Right ventricle myocardium superior (tissue), 1 donor: ENCODE data around the gene UBXN1. TPM values are rescaled to one million over a fixed set of nuclear protein-coding genes. Genes with fewer than 3 reads are reported as not detected.
"Not testable (repeated sequence)": the region's sequence is repeated elsewhere in the genome, so short reads cannot be mapped to it uniquely, and the experiment has no call there.

Experiments
- ATAC-seq: fragments of 200-7000 bp; cut with Tn5 transposase; one replicate; pipeline ENCODE4 v1.9.1; 2020; ENCODE audit warnings: mild to moderate bottlenecking; ENCODE audit not compliant: poor library complexity
- DNase-seq: peaks from one replicate; pipeline ENCODE4 v3.0.0-alpha.2; 2020
- intact Hi-C: fragments of 100-400 bp; cut with DNase I; formaldehyde crosslinking; loops from one replicate; pipeline ENCODE4 v1.11.2; 2022
- total RNA-seq: library from RNA; stranded (reverse); fragmentation: NEBNext Ultra II Directional; extraction: Animal tissue kit (Norgen Biotek cat#: 25700); gene quantifications from one replicate; pipeline ENCODE4 v1.2.1, GENCODE V29; 2021
- donor health status: DM: no; HTN: yes; CAD: no; lungs with severe emphysema.

The UBXN1 gene
- total RNA-seq, 1 donor from 2014 or later, result 82.2 TPM

- no peak for ATAC-seq
- no peak for DNase-seq
- intact Hi-C loops, result no loop called here
These were observed 31.1 kb upstream of the UBXN1 start for GRCh38 chr11:62710001-62710345.

GRCh38 chr11:62709247-62710000 lies 30.6 kb upstream of the UBXN1 start:
- DNase-seq, result peak; percentile 99
- peak; percentile 85 for ATAC-seq
- intact Hi-C loops, result no loop called here

GRCh38 chr11:62708793-62709192 lies 29.9 kb upstream of the UBXN1 start:
- DNase-seq (no peak), ATAC-seq (no peak)
- intact Hi-C loops, result no loop called here

GRCh38 chr11:62708392-62708791 lies 29.5 kb upstream of the UBXN1 start:
- ATAC-seq (no peak), DNase-seq (no peak)
- intact Hi-C loops, result no loop called here

- intact Hi-C loops, result no loop called here
- ATAC-seq, result no peak
- DNase-seq, result no peak
These were observed 28.5 kb upstream of the UBXN1 start, which contains the start of the genes BSCL2 and GNG3 for GRCh38 chr11:62707277-62707861. Gene BSCL2 (minus strand): TSS chr11:62707424. CDS start chr11:62707195, 229 bp downstream. Gene GNG3 (plus strand): TSS chr11:62707676. CDS start chr11:62708296, 620 bp downstream.

- DNase-seq, result no peak
- no peak for ATAC-seq
- intact Hi-C loops, result no loop called here
These were observed 28.0 kb upstream of the UBXN1 start for GRCh38 chr11:62706850-62707247.

- intact Hi-C loops, result no loop called here
- DNase-seq, result peak; percentile 97
- ATAC-seq, result peak; percentile 88
These were observed 27.3 kb upstream of the UBXN1 start for GRCh38 chr11:62705880-62706849.

GRCh38 chr11:62705413-62705812 lies 26.5 kb upstream of the UBXN1 start:
- intact Hi-C loops, result no loop called here
- no peak for DNase-seq

GRCh38 chr11:62703921-62704320 lies 25.0 kb upstream of the UBXN1 start:
- DNase-seq, ATAC-seq, intact Hi-C loops: not testable (repeated sequence)

More at GRCh38 chr11:62705413-62705812, 26.5 kb upstream of the UBXN1 start:
- no peak for ATAC-seq

- no peak for ATAC-seq
- no peak for DNase-seq
- intact Hi-C loops, result no loop called here
These were observed 23.4 kb upstream of the UBXN1 start for GRCh38 chr11:62702246-62702645.

GRCh38 chr11:62694455-62695167 lies 15.7 kb upstream of the UBXN1 start:
- DNase-seq, result peak; percentile 86
- peak; percentile 83 for ATAC-seq
- intact Hi-C loops, result loop anchor here (10.0 kb wide), 1 partner anchor 300 kb away; no protein-coding TSS in a partner anchor

- intact Hi-C loops, result loop anchor here (10.0 kb wide), 1 partner anchor 299 kb away; no protein-coding TSS in a partner anchor
- ATAC-seq, DNase-seq: not testable (repeated sequence)
These were observed 14.8 kb upstream of the UBXN1 start for GRCh38 chr11:62693624-62694023.

- ATAC-seq (peak; percentile 88), DNase-seq (peak; percentile 82)
- intact Hi-C loops, result loop anchor here (10.0 kb wide), 1 partner anchor 295 kb away; no protein-coding TSS in a partner anchor
These were observed 10.7 kb upstream of the UBXN1 start, which contains the start of gene LRRN4CL for GRCh38 chr11:62689421-62690183. Gene LRRN4CL (minus strand): TSS chr11:62689530. CDS start chr11:62688508, 1,022 bp downstream.

- intact Hi-C loops, result no loop called here
- ATAC-seq (peak; percentile 6), DNase-seq (no peak)
These were observed 9.6 kb upstream of the UBXN1 start for GRCh38 chr11:62688491-62688890.

GRCh38 chr11:62687508-62688396 lies 8.9 kb upstream of the UBXN1 start:
- peak; percentile 51 for DNase-seq
- ATAC-seq, result peak; percentile 40
- intact Hi-C loops, result no loop called here

GRCh38 chr11:62682518-62682917 lies 3.6 kb upstream of the UBXN1 start:
- DNase-seq (no peak), ATAC-seq (no peak)
- intact Hi-C loops, result no loop called here
